GM13977 (cell line): ENCODE measurements around the gene CCDC8.
"Not testable (repeated sequence)": the region's sequence is repeated elsewhere in the genome, so short reads cannot be mapped to it uniquely, and the experiment has no call there.

ENCODE experiments used
- DNase-seq: peaks from one replicate; pipeline ENCODE4 v3.0.0; 2012; ENCODE audit warnings: low spot score
- in situ Hi-C: fragments of 300-500 bp; cut with MboI; formaldehyde crosslinking; loops from one replicate; pipeline ENCODE4 v1.12.0; 2022; ENCODE audit warnings: low sequenced_read_pairs, low pct_unique_long_range_greater_than_20kb, mixed read lengths, inconsistent platforms; ENCODE audit not compliant: unreplicated experiment
- TF ChIP-seq, protein P1 (sequence below): IDR thresholded peaks from 2 replicates; pipeline ENCODE4 v1.5.1; 2012; ENCODE audit warnings: mild to moderate bottlenecking, control low read depth; ENCODE audit not compliant: insufficient read depth; ENCODE audit errors: extremely low read depth, missing control alignments

CCDC8 gene

DNA sequence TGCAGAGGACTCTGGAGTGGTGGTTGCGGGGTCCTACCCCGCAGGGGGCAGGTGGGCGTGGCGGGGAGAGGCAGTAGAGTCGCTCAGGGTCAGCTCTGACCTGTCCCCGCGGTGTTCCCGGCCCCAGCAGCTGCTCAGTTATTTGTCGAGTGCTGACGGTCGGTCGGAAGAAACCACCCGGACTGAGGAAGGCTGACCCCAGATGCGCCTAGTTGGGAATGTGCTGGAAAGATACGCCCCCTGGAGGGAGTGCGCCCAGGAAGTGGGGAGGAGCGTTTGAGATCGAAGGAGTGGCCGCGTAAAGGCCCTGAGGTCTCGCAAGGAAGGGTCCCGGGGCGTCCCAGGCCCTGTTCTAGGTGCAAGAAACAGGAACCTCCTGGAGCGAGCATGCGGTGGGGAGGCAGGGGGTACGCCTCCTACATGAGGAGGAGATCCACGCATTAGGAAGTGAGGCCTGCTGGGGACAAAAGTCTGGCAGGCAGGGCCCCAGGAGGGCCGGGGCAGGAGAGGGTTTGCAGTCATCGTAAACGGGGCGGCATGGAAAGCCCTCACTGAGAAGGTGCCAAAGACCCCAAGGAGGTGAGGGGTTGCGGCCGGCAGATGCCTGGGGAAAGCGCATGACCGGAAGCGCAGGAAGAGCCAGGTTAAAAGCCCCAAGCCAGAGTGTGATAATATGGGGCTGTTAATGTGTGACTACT is 9.2 kb downstream of the CCDC8 start:
- no peak for DNase-seq

DNA sequence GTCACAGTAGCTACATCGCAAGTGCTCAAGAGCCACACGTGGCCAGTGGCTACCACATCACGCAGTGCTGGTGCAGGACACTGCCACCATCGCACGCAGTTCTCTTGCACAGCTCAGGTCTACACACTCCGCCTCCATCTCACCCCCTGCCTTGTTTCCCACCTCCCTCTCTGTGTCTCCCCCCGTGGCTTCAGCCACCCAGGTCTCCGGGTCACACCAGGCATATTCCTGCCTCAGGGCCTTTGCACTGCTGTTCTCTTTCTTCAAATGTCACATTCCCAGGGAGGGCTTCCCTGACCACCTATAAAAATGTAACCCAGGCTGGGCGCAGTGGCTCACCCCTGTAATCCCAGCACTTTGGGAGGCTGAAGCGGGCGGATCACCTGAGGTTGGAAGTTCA is 10.6 kb downstream of the CCDC8 start:
- DNase-seq, result no peak
- in situ Hi-C loops, result loop anchor here (5.0 kb wide), 1 partner anchor 85 kb away; no protein-coding TSS in a partner anchor
- TF ChIP-seq, protein P1, sequence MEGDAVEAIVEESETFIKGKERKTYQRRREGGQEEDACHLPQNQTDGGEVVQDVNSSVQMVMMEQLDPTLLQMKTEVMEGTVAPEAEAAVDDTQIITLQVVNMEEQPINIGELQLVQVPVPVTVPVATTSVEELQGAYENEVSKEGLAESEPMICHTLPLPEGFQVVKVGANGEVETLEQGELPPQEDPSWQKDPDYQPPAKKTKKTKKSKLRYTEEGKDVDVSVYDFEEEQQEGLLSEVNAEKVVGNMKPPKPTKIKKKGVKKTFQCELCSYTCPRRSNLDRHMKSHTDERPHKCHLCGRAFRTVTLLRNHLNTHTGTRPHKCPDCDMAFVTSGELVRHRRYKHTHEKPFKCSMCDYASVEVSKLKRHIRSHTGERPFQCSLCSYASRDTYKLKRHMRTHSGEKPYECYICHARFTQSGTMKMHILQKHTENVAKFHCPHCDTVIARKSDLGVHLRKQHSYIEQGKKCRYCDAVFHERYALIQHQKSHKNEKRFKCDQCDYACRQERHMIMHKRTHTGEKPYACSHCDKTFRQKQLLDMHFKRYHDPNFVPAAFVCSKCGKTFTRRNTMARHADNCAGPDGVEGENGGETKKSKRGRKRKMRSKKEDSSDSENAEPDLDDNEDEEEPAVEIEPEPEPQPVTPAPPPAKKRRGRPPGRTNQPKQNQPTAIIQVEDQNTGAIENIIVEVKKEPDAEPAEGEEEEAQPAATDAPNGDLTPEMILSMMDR, result no peak

More for the DNA sequence above, 9.2 kb downstream of the CCDC8 start:
- TF ChIP-seq, protein P1, result no peak
- in situ Hi-C loops, result loop anchor here (5.0 kb wide), 1 partner anchor 83 kb away; no protein-coding TSS in a partner anchor

DNA sequence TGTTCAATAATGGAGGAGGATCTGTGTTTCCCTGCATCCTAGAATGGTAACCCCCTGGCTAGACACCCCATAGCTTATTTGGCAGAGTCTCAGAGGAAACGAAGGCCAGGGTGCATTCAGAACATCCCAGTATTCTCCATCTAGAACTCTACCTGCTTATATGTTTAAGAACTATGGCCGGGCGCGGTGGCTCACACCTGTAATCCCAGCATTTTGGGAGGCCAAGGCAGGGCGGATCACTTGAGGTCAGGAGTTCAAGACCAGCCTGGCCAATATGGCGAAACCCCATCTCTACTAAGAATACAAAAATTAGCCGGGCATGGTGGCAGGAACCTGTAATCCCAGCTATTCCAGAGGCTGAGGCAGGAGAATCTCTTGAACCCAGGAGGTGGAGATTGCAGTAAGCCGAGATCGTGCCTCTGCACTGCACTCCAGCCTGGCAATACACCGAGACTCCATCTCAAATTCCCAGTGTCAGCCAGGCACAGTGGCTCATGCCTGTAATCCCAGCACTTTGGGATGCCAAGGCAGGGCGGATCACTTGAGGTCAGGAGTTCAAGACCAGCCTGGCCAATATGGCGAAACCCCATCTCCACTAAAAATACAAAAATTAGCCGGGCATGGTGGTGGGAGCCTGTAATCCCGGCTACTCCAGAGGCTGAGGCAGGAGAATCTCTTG is 15.4 kb downstream of the CCDC8 start:
- in situ Hi-C loops, DNase-seq: not testable (repeated sequence)

DNA sequence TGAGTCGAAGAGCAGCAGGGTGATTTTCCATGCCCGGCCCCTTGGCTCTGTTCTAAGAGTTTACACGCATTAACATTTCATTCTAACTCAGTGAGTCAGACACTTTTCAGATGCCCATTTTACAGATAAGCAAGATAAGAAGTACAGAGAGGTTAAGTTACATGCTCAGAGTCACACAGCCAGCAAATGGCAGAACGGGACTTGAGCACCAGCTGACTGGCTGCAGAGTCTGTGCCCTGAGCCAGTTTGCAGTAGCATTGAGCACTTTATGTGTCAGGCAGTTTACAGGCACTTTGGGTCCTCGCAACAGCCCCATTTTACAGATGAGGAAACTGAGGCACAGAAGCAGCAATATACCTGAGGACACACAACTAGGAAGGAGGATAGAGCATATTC is 19.0 kb downstream of the CCDC8 start:
- TF ChIP-seq, protein P1, result no peak
- no peak for DNase-seq
- in situ Hi-C loops, result no loop called here

DNA sequence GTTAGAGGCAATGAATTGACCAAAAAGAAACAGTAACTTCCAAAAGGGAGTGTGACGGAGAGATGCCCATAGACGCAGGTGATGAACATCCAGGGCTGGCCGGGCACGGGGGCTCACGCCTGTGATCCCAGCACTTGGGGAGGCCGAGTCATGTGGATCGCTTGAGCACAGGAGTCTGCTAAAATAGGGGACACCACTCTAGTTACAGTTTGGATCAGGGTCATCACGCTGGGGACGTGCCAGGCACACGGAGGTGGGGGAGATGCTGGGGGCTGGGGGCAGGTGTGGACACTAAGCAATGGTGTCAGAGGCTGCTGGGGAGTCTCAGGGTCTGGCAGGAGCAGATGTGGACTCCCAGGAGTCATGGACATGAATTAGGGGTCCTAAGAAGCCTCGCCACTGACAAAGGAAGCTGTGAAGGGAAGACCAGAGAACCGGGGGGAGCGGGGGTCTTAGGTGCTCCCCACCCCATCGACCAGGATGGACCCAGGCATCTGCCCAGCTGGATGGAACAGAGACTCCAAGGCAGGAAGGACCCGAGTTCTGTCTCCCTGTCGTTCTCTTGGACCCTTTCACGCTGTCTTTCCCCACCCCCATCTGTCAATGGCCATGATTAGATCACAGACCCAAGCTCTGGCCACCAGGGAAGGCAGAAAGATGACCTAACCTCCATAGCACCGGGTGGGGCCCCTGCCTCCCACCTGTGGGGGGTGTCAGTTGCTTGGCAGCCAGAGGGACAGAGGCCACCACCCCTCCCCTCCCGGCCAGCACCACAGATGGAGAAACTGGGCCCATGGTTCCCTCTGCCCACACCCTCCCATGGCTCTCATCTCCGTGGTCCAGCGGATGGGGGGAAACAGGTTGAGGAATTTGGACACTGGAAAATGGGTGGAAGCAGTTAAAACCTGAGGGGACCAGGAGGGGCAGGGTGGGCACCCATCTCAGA is 19.6 kb downstream of the CCDC8 start:
- TF ChIP-seq, protein P1, result no peak
- DNase-seq, result no peak
- in situ Hi-C loops, result no loop called here

DNA sequence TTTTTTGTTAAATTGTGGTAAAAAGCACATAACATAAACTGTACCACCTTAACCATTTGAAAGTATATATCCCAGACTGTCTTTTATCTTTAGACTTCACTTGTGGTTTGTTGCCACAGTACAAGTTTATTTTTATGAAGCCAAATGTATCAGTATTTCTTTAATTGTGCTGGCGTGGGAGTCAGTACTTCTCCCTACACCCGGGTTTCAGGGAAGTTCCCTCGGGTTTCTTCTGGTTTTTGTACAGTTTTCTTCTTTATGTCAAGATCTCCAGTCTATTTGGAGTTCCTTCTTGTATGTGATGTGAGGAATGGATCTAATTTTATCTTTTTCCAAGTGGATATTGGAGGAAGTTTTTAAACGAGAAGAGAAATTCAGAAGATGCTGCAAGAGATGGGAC is 20.5 kb downstream of the CCDC8 start:
- TF ChIP-seq, protein P1, result no peak
- in situ Hi-C loops, result no loop called here
- no peak for DNase-seq
